A549 (cell line): ENCODE results near the gene HOXB1.

Experiments
- CTCF ChIP-seq: fragments of >200 bp; sonication (Bioruptor Twin); formaldehyde crosslinking; IDR thresholded peaks from 3 replicates; pipeline ENCODE4 v1.5.1; 2016
- RCOR1 ChIP-seq: fragments of 150-350 bp; IDR thresholded peaks from 2 replicates; pipeline ENCODE4 v1.6.1; 2014; ENCODE audit warnings: antibody characterized with exemption, low read length, low read depth
- SMC3 ChIP-seq: fragments of >200 bp; sonication (Bioruptor Twin); formaldehyde crosslinking; IDR thresholded peaks from 3 replicates; pipeline ENCODE4 v1.6.1; 2018; ENCODE audit warnings: inconsistent platforms
- USF2 ChIP-seq: fragments of 450-650 bp; IDR thresholded peaks from 2 replicates; pipeline ENCODE4 v1.6.1; 2014; ENCODE audit warnings: antibody characterized with exemption

GRCh38 chr17:48571024-48571818 lies 40.4 kb upstream of the HOXB1 start:
- TF ChIP-seq RCOR1 (no peak), USF2 (no peak), SMC3 (no peak), CTCF (no peak)
